ENCODE results near the gene HSD17B12.
"Not testable (repeated sequence)": the region's sequence is repeated elsewhere in the genome, so short reads cannot be mapped to it uniquely, and the experiment has no call there.

HSD17B12 gene

DNA sequence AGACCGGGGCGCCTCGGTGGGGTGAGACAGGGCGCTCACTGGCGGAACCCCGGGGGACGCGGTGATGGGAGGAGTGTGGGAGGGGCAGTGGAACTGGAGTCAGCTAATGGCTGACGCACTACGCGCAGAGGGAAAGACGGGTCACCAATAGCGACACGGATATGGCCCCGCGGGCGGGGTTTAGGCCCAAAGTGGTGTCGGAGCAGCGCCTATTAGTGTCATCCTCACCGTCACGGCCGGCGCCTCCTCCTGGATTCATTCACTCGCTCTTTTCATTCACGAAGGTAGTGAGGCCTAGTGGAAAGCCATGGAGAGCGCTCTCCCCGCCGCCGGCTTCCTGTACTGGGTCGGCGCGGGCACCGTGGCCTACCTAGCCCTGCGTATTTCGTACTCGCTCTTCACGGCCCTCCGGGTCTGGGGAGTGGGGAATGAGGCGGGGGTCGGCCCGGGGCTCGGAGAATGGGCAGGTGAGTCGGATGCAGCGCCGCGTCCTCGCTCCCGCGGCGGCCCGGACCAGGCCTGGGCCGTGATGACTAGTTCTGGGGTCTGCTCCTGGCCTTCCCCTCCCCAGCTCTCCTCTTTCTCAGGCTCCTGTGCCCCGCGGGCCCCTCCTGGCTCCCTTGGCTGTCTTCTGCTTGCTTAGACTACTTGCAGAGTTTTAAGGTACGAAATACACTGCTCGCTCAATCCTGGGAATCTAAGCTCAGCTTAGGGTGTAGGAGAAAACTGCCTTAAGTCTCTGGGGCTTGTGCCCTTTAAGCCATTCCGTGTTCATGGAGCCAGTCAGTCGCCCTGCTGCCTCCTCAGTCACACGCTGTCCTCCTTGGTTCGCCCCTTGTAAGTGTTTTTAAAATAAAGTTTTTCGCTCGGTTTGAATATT is at the start of gene HSD17B12:
Gene HSD17B12, plus strand, starts transcription at position 218 of the 880 bp plus-strand sequence. Its CDS starts 90 bp downstream, at position 308.
- peak; percentile 93 to 96 for DNase-seq (ENCODE audit: low read depth in 2 of 2)

DNA sequence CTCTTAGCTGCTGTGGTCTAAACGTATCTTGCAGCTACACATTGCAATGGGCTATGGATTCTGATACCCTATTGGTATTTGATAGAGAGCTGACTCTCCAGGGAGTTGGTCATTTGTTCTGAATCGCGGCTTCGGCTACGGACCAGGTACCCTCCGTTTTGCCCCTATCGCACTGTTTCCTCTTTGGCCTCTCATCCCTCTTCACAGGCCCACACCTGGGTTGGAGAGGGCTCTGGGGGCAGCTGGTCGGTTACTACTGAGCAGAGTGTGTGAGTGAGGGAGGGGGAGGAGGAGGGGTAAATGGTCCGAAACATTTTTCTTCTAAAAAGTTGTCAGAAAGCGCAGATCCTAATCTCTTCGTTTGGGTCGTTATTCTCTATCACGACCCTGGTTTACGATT is 48.8 kb upstream of the HSD17B12 start:
- no peak for DNase-seq (ENCODE audit: low read depth in 2 of 2)

DNA sequence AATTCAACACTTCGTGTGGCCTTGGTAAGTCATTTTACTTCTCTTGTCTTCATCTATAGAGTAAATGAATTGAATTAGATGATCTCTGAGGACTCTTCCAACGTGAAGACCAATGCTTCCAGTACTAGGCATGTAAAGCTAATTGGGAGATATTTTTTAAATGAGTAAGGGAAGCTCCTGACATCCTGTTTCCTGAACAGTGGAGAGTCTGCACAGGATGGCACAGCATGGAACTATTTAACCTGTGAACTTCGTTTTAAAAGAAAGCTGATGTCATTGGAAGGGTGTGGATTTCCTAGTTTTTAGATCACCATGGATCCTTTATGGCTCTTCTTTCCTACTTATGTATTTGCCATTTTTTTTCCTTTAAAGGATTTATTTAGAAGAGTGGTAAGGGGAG is 48.4 kb upstream of the HSD17B12 start:
- DNase-seq (ENCODE audit: low read depth in 2 of 2) = no peak

DNA sequence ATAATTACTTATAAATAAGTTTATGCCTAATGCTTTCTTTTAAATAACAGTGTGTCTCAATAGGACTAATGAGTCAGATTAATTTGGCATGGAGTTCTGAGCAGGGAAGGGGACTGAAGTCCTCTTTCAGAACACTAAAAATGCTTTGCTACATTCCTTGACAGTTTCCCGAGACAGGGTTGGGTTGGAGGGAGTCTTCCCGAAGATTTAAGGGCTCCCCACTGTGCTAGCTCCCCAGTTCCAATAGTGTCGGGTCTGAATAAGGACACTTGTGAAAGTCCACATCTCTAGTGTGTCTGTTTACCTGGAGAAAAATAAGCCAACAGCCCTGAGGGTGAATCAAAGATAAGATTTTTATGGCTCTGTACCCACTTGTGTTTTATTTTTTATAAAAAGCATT is 41.8 kb upstream of the HSD17B12 start:
- DNase-seq (ENCODE audit: low read depth in 2 of 2) = no peak

DNA sequence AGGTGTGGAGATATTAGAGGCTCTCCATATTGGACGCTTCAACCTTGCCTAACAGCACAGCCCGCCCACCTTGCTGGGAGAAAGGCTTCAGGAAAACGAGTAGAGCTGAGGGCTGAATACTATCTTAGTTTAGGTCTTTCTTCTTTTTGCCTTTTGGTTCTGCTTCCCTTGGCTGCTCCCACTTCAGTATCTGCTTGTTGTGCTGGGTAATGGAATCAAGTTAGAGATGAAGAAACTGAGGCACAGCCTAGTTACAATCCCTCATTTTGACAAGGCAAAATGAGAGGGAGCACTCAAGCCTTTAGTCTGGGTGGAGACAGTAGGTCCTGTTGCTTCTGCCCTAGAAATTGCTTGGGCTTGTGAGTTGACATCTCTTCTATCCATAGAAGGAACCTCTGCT is 41.3 kb upstream of the HSD17B12 start:
- no peak for DNase-seq (ENCODE audit: low read depth in 2 of 2)

DNA sequence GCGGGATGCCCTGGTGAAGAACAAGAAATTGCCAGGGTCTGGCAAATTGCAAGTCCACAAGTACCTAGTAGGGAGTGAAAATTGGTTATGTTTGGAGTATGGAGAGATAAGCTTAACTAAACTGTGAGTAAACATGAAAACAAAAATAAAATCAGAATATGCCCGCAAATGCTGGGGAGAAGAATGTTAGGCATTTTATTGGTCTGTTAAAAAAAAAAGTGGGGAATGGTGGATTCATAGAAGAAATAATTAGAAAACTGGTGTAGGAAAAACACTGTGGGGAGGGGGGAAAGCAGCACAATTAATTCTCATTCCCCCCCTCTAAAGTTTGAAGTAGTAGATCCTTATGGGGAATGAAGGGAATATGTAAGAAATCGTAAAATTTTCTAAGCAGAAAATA is 40.6 kb upstream of the HSD17B12 start:
- no peak for DNase-seq (ENCODE audit: low read depth in 2 of 2)

DNA sequence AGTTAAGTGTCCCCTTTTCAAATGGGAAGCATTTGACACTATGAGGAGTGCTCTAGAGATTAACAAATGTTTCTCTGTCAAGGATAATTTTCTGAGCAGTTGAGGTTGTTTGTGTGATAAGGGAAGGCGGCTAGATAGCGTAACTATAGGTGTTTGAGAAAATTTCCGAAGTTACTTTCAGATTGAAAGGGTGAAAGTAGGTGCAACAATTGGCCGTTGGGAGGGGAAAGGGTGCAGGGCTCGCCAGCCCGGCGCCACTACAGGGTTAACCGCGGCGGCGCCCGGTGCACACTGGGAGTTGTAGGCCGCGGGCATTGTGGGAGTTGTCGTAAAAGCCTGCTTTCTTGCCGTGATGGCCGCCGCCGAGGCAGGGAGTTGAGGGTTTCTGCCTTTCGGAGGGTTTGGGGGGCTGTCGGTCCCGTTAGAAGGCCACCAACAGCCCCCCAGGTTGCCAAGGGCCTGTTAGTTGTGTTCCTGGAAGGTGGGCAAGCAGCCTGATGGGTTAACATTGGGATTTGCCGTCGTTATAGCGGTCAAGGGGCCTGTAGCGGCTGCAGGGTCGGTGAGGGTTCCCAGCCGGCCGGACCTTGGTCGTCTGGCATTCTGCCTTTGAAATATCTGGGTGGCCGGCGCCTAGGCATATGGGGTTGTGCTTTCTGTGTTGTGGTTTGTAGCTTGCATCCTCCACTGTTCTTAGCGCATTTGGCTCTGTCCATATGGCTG is 36.5 kb upstream of the HSD17B12 start:
- peak; percentile 79 to 82 for DNase-seq (ENCODE audit: low read depth in 2 of 2)

DNA sequence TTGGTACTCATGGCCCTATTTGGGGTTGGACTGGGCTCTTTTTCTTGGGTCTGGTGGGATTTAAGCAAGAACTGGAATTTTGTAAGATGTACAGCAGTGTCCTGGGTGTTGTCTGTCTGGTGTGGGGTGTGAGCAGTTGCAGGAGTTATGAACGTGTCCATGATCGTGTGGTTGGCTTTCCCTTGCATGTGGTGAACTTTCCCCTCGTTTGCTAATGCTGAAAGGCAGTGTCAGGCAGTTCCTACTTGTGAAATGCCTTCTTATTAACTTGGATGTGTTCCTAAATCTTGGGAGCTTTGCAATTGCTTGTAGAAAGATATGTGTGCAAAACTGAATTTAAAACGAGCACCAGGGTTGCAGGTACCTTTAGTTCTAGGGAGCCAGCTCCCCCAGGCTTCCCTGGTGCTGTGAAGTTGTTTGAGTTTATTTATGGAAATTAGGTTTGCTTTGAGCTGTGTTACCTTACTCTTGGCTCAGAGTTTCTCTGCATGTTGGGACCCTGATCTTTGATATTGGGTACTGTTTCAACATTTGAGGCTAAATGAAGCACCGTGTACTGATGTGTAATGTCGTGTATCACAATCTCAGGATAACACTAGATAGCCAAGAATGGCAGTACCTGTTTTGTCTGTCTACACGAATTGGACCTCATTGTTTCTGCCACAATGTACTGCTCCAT is 35.8 kb upstream of the HSD17B12 start:
- no peak for DNase-seq (ENCODE audit: low read depth in 2 of 2)

DNA sequence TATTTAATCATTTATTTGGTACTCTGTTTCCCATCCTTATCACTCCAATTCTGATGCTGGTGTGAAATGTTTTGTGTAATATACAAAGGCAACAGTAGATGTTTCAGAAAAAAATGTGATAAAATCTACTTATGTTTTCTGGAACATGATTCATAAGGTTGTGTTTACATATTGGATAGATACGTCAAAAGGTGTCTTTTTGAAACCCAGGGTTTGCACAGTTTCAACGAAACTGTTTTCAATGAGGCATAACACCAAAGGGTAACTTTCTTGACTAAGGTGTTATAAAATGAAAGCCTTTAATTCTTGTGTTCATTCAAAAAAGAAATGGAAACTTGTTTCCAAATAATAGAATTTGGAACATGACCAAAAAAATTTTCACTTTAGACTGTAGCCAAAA is 33.8 kb upstream of the HSD17B12 start:
- DNase-seq (ENCODE audit: low read depth in 2 of 2) = no peak

DNA sequence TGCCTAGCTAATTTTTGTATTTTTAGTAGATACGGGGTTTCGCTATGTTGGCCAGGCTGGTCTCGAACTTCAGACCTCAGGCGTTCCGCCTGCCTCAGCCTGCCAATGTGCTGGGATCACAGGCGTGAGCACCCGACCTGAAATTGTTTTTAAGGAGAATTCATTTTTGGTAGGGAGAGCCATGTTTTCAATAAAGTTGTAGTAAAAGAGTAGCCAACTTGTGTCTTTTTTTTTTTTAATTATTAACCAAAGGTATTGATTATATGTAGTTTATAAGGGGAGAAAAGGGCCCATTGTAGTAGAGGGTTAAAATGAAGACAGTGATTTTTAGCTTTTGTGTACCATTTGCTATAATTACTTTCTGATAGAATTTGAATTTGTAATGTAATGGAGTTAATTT is 31.6 kb upstream of the HSD17B12 start:
- no peak for DNase-seq (ENCODE audit: low read depth in 2 of 2)

DNA sequence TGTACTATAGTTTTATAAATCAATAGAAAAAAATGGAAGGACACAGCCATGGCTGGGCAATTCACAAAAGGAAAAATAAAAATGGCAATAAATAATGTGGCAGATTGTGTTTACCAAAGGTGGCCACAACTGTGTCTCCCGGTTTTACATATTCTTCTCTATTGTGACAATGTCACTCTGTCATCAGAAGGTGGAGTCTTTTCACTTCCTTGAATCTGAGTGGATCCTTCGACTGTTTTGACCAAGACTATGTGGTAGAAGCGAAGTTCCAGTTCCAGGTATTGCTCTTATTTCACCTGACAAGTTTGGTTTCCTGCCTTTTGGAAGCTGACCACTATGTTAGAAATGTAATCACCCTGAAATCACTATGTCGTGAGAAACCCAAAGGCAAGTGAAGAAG is 31.0 kb upstream of the HSD17B12 start:
- DNase-seq (ENCODE audit: low read depth in 2 of 2) = no peak

DNA sequence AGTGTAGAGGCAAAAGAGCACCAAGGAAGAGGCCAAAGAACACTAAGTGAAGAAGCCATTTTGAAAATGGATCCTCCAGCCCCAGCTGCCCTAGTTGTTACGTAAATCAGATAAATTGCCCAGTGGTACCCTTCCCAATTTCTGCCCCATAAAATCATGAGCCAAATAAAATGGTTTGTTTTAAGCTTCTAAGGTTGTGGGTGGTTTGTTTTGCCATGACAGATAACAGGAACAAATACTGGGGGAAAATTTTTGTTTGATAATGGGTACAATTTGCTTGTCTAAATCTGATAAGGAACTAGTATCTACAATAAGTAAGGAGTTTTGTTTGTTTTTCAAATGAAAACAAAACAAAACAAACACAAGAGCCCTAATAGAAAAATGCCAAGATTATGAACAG is 30.6 kb upstream of the HSD17B12 start:
- no peak for DNase-seq (ENCODE audit: low read depth in 2 of 2)

DNA sequence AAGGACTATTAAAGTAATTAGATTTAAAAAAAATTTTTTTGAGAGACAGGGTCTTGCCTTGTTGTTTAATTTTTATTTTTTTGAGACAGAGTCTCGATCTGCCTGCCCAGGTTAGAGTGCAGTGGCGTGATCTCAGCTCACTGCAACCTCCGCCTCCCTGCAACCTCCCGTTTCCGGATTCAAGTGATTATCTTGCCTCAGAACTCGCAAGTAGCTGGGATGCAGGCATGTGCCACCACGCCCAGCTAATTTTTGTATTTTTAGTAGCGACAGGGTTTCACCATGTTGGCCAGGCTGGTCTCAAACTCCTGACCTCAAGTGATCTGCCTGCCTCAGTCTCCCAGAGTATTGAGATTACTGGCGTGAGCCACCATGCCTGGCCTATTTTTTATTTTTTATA is 17.5 kb upstream of the HSD17B12 start:
- DNase-seq (ENCODE audit: low read depth in 2 of 2) = not testable (repeated sequence)

DNA sequence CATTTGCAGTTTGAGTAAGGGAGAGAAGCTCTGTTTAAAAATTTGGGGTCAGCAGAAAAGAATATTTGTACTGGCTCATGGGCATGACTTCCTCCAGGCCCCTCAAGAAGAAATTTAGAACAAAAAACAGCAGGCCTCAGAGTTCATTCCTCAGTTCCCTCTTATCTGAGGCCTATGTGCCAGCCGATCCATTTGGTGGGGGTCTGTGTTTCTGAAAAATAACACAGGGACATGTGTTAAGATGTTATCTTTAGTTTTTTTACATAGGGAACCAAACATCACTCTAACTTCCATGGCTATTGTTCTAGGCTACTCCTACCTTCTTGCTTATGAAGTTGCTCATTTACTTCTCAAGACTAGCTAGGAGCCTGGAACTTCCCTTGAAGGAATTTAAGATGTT is 16.2 kb upstream of the HSD17B12 start:
- DNase-seq (ENCODE audit: low read depth in 2 of 2) = no peak

DNA sequence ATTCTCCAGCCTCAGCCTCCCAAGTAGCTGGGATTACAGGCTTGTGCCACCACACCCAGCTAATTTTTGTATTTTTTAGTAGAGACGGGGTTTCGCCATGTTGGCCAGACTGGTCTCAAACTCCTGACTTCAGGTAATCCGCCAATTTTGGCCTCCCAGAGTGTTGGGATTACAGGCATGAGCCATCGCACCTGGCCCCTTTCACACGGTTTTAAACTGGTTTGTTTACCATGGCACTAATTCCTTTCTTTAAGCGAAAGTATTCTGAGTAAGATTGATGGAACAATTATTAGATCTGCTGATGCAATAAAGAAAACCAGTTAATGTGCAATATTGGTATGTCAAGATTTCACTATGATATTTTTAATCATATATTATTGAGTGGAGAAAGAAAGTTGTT is 9.3 kb upstream of the HSD17B12 start:
- DNase-seq (ENCODE audit: low read depth in 2 of 2) = not testable (repeated sequence)

DNA sequence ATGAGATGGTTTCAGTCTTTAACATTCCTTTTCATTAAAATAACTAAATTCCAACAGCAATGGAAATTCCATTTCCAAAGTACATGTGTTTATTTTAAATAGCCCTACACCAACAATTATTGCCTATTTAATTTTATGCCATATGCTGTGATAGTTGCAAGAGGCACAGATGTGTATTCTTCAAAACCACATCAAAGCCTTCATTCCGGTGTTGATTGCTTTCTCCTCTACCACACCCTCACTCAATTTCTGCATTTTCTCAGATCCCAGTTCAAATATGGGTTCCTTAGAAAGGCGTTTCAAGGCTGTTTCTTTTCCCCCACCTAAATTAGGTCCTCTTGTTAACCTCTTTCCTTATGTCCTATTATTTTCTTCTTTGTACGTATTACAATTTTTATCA is 6.0 kb upstream of the HSD17B12 start:
- no peak for DNase-seq (ENCODE audit: low read depth in 2 of 2)

DNA sequence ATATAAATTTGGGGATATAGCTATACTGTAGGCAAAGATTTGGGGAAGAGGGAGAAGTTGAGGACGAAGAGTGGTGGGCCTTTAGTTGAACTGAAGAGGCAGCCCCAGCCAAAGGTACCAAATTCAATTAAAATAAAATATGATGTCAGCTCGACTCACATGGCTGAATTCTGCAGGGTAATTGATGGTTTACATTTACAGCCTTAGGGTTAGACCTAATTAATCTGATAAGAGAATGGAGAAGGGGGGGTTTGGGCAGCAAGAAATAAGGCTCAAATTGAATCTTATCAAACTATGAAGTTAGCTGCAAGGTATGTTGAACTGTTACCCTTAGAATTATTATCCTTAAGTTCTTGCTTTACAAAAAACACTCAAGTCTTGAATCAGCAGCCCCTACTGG is 3.6 kb upstream of the HSD17B12 start:
- no peak for DNase-seq (ENCODE audit: low read depth in 2 of 2)

DNA sequence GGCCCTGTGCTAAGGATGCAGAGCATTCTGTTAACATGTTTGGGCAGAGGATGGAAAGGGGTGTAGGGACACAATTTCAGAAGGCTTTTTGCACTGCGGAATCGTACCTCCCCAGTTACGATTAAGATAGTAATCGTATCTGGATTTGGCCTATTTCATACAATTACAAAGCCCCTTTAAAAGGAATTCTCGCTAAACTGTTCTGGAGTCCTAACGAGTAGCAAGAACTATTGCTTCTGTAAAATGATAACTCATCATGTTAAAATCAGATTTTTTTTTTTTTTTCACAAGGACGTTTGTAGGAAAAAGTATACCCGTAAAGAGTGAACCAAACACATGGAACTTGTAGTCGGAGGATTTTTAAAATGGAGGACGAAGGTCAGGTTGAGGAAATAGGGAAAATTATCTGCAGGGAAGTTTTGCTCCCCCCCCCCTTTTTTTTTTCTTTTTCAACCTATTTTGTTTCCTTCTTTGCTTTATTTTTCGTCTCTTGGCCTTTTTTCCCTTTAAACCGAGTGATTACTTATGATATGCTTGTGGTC is 934 bp downstream of the HSD17B12 start:
- DNase-seq (ENCODE audit: low read depth in 2 of 2) = no peak

DNA sequence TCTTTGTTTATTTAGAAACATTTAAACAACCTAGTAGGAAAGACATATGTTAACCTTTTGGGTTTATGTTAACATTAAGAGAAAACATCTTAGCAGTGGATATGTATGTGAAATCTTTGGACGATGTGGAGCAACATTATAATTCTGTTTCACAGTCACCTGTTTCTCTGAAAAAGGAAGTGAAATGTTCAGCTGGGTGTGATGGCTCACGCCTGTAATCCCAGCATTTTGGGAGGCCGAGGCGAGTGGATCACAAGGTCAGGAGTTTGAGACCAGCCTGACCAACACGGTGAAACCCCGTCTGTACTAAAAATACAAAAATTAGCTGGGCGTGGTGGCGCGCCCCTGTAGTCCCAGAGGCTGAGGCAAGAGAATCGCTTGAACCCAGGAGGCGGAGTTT is 1.5 kb downstream of the HSD17B12 start:
- not testable (repeated sequence) for DNase-seq (ENCODE audit: low read depth in 2 of 2)

DNA sequence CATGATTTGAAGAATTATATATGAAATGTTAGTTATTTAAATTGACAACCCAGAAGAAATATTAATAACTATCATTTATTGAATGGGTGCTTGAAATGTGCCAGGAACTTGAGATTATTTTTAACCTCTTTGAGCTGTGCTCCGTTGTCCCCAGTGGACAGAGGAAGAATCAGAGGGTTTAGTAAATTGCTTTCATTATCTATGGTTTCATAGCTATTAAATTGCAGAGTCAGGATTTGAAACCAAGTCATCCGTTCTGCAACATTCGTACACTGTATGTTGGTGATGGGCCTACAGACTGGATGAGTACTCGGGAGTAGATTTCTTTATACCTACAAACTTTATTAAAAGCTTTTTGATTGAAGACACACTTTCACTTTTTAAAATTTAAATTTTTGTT is 4.9 kb downstream of the HSD17B12 start:
- DNase-seq (ENCODE audit: low read depth in 2 of 2) = no peak

DNA sequence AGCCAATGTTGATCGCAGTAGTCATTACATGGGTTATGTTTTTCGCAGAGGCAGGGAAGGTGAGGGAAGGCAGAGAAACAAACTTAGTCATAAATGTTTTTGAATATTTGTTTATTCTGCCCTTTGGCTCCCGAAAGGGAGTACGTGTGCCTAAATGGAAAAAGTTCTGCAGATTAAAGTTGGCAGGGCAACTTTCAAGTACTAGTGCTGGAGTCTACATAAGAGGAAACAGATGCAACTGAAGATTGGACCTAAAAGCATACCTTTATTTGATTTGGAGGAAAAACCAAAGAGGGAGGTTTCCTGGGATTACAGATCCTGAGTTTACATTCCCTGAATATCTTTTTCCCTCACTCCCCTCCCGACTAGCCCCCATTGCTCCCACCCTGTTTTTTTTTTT is 5.7 kb downstream of the HSD17B12 start:
- no peak for DNase-seq (ENCODE audit: low read depth in 2 of 2)

DNA sequence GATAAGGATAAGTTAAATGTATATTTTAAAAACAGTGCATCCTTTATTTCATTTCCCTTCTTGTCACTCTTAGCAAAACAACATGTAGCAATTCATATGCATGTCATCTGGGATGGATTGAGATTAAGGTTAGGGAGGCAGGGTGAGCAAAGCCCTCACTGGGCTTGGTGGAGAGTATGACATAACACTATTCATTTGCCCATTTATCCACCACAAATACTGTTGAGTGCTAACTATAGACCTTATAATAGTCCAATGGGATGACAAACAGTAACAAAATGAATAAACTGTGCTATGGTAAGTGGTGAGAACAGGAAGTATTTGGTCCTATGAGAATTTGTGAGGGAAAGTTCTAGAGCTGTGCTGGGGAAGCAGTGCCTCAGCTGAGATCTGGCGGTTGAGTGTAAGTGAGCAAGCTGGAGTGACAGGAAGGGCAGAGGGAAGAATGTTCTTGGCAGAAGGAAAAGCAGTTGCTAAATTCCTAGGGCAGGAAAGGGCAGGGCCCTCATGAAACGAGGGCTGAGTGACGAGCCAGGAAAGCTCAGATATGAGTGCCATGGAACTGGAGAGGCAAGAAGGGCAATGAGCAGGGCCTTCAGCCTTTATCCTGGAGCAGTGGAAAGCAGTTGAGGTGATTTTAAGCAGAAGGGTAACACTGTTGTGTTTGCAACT is 6.7 kb downstream of the HSD17B12 start:
- DNase-seq (ENCODE audit: low read depth in 2 of 2) = no peak
